HepG2 (cell line): Measurements from ENCODE around the gene GJB4. TPM values are rescaled to one million over a fixed set of nuclear protein-coding genes. Genes with fewer than 3 reads are reported as not detected.

ENCODE experiments used
- ATAC-seq: fragments of 200-7000 bp; cut with Tn5 transposase; 3 replicates; pipeline ENCODE4 v1.9.1; 2020; ENCODE audit warnings: mild to moderate bottlenecking, moderate library complexity
- BruUV-seq: library from RNA; stranded (reverse); fragments of 400-500 nt; replicated peaks from 2 replicates; lab custom pipeline; 2021; lab: Mats Ljungman, UMichigan
- CTCF ChIA-PET: fragments of 300-600 bp; formaldehyde crosslinking; extraction: SDS; loops from one replicate; lab custom pipeline; 2021; ENCODE audit warnings: low total read pairs, inconsistent platforms, low intra/inter-chr PET ratio; lab: Yijun Ruan, JAX
- POLR2A ChIA-PET: fragments of 350-600 bp; sonication (Branson Sonifier 250); formaldehyde crosslinking; loops from one replicate; lab custom pipeline; 2020; ENCODE audit warnings: antibody characterized with exemption, inconsistent platforms; lab: Yijun Ruan, JAX
- DNase-seq: peaks from one replicate; pipeline ENCODE4 v3.0.0-alpha.2; 2015; ENCODE audit warnings: low spot score
- FAIRE-seq: peaks from 3 replicates; lab custom pipeline; 2011; peaks lifted over from hg19 to GRCh38; lab: Jason Lieb, UNC
- H2AFZ ChIP-seq: one replicate; pipeline ENCODE4 v1.6.1; 2011; ENCODE audit warnings: low read length, inconsistent platforms
- H3K27ac ChIP-seq: fragments of 300-600 bp; 3 replicates; pipeline ENCODE4 v1.8.0; 2011; ENCODE audit warnings: mixed run types, mild to moderate bottlenecking, mixed read lengths, low read length, inconsistent platforms; ENCODE audit not compliant: insufficient read depth; ENCODE audit errors: extremely low read length
- H3K27me3 ChIP-seq, 2 experiments: fragments of 200-600 bp in 1 of 2; 2 replicates in 1 of 2; 3 replicates in 1 of 2; pipeline versions ENCODE4 v1.6.0 to v1.8.0; 2011; ENCODE audit warnings: low read length in 2 of 2, mild to moderate bottlenecking in 2 of 2, moderate library complexity in 2 of 2, inconsistent platforms in 1 of 2; ENCODE audit not compliant: insufficient read depth in 2 of 2, control insufficient read depth in 1 of 2
- H3K36me3 ChIP-seq, 2 experiments: fragments of 200-600 bp in 1 of 2; replicated peaks in 1 of 2; 2 replicates in 1 of 2; 3 replicates in 1 of 2; pipeline versions ENCODE4 v1.5.1 to v1.8.0; 2011; ENCODE audit warnings: low read length in 2 of 2, inconsistent platforms in 1 of 2; ENCODE audit not compliant: insufficient read depth in 2 of 2, control insufficient read depth in 1 of 2
- H3K4me1 ChIP-seq: 2 replicates; pipeline ENCODE4 v1.5.1; 2012; ENCODE audit warnings: low read length, inconsistent platforms; ENCODE audit not compliant: insufficient read depth
- H3K4me2 ChIP-seq: 2 replicates; pipeline ENCODE4 v1.6.0; 2011; ENCODE audit warnings: low read depth, low read length, inconsistent platforms
- H3K4me3 ChIP-seq, 3 experiments: fragments of 200-600 bp in 1 of 3; sonication (generic), shearing (Covaris generic) in 1 of 3; replicated peaks in 1 of 3; 2 replicates each; pipeline ENCODE4 v1.5.1; 2011 to 2016; ENCODE audit warnings: low read length in 3 of 3, inconsistent platforms in 2 of 3, low read depth in 2 of 3, mild to moderate bottlenecking in 2 of 3, control low read depth in 1 of 3, mixed read lengths in 1 of 3; ENCODE audit not compliant: insufficient read depth in 1 of 3
- H3K79me2 ChIP-seq: one replicate; pipeline ENCODE4 v1.6.1; 2011; ENCODE audit warnings: low read length, inconsistent platforms; ENCODE audit not compliant: insufficient read depth
- H3K9ac ChIP-seq: 2 replicates; pipeline ENCODE4 v1.6.0; 2011; ENCODE audit warnings: mild to moderate bottlenecking, low read depth, low read length, inconsistent platforms; ENCODE audit not compliant: insufficient read depth
- H3K9me3 ChIP-seq: 2 replicates; pipeline ENCODE4 v1.5.1; 2012; ENCODE audit warnings: mild to moderate bottlenecking, low read length
- H4K20me1 ChIP-seq: 2 replicates; pipeline ENCODE4 v1.6.0; 2011; ENCODE audit warnings: inconsistent platforms, mild to moderate bottlenecking, low read length, moderate library complexity; ENCODE audit not compliant: insufficient read depth
- ARNT2 ChIP-seq: sonication (generic); formaldehyde crosslinking; IDR thresholded peaks from 2 replicates; pipeline ENCODE4 v1.8.0; 2022; ENCODE audit warnings: mild to moderate bottlenecking, low read depth, missing genetic modification reagents, moderate library complexity
- ATM ChIP-seq: fragments of 450-650 bp; IDR thresholded peaks from 2 replicates; pipeline ENCODE4 v1.7.1; 2017; ENCODE audit warnings: mild to moderate bottlenecking, borderline replicate concordance
- BCLAF1 ChIP-seq: fragments of 450-650 bp; IDR thresholded peaks from 2 replicates; pipeline ENCODE4 v1.6.1; 2017; ENCODE audit warnings: mild to moderate bottlenecking
- ERF ChIP-seq: IDR thresholded peaks from 2 replicates; pipeline ENCODE4 v1.6.1; 2018; ENCODE audit warnings: missing biosample characterization, missing genetic modification reagents
- GABPB1 ChIP-seq: IDR thresholded peaks from 2 replicates; pipeline ENCODE4 v1.6.1; 2016; ENCODE audit warnings: mild to moderate bottlenecking, missing genetic modification reagents, moderate library complexity, missing compliant biosample characterization
- HMG20A ChIP-seq: IDR thresholded peaks from 2 replicates; pipeline ENCODE4 v1.6.1; 2016; ENCODE audit warnings: borderline replicate concordance
- PAWR ChIP-seq: sonication (generic); formaldehyde crosslinking; IDR thresholded peaks from 2 replicates; pipeline ENCODE4 v1.4.0; 2020; ENCODE audit warnings: missing genetic modification reagents, mild to moderate bottlenecking, borderline replicate concordance
- ZBTB21 ChIP-seq: sonication (generic); formaldehyde crosslinking; IDR thresholded peaks from 2 replicates; pipeline ENCODE4 v1.4.0; 2020; ENCODE audit warnings: missing genetic modification reagents
- ZFP36L1 ChIP-seq: sonication (generic); formaldehyde crosslinking; IDR thresholded peaks from 2 replicates; pipeline ENCODE4 v1.8.0; 2022; ENCODE audit warnings: mild to moderate bottlenecking, missing genetic modification reagents, moderate library complexity
- ZNF691 ChIP-seq: sonication (generic); formaldehyde crosslinking; IDR thresholded peaks from 2 replicates; pipeline ENCODE4 v1.4.0; 2020; ENCODE audit warnings: missing genetic modification reagents, low read depth, mild to moderate bottlenecking, borderline replicate concordance
- WGBS: methylation state at CpG from one replicate; pipeline ENCODE4 v1.1.6; 2017; ENCODE audit warnings: low lambda C conversion rate; 5-methylcytosine and 5-hydroxymethylcytosine counted together
- in situ Hi-C: cut with HindIII; loops from 2 replicates; pipeline ENCODE4 v1.10.0; 2017; ENCODE audit warnings: low pct_unique_long_range_greater_than_20kb; ENCODE audit not compliant: extremely low pct_ligation_motif_present
- intact Hi-C: fragments of 100-400 bp; cut with micrococcal nuclease; formaldehyde crosslinking; loops from one replicate; pipeline ENCODE4 v1.10.0; 2022; ENCODE audit not compliant: unreplicated experiment
- polyA plus RNA-seq, 8 experiments: library from polyadenylated mRNA; depleted of rRNA in 3 of 8; stranded (reverse) in 7 of 8; unstranded in 1 of 8; fragments of >200 nt; fragmentation: Illumina TruSeq in 4 of 8; extraction: Trizol in 4 of 8; gene quantifications; 2 replicates each; pipeline versions ENCODE4 v1.2.1 to v1.2.3, GENCODE V29; 2011 to 2016; ENCODE audit warnings: low read depth in 4 of 8, missing spikeins in 1 of 8, mixed read lengths in 1 of 8; ENCODE audit not compliant: insufficient read depth in 1 of 8
- total RNA-seq, 5 experiments: library from RNA; depleted of rRNA; stranded (reverse); fragments of >200 nt; fragmentation: Illumina TruSeq; extraction: Trizol; gene quantifications; 2 replicates each; pipeline ENCODE4 v1.2.3, GENCODE V29; 2016; ENCODE audit warnings: low read depth in 1 of 5

Gene GJB4
- total and polyA plus RNA-seq, 2 of the 13 experiments (the other 11 are each of a cell fraction or from before 2014, with no cell fraction given): not detected

- intact Hi-C loops: no loop called here
- BruUV-seq: no TSS peak
- Histone ChIP-seq H3K4me3 (no peak overlapping the region), H3K9me3 (no peaks in the 10 kb centered on the region), H4K20me1 (no peaks in the 10 kb centered on the region)
- WGBS: 27% methylated on average over 3 of the region's 3 CpGs
- no peak for DNase-seq
- TF ChIP-seq ZNF691 (CRISPR knock-in tag) (no peak), GABPB1 (CRISPR knock-in tag) (no peak), ZFP36L1 (CRISPR knock-in tag) (no peak)
- TF ChIP-seq, all 625 proteins: peak for 0
- Histone ChIP-seq H3K27me3 (peaks cover 6 to 27% of the 10 kb centered on the region in 2 experiments; a peak in 4 of 5 replicates), H3K79me2 (no peaks in the 10 kb centered on the region), H3K9ac (no peak overlapping the region), H3K27ac (no peak overlapping the region), H3K36me3 (no peaks in the 10 kb centered on the region), H2AFZ (no peak overlapping the region), H3K4me1 (peaks cover 6% of the 10 kb centered on the region; the same call in 1 of the 2 replicates), H3K4me2 (no peak overlapping the region)
- ATAC-seq (no peak), FAIRE-seq (no peak)
- in situ Hi-C loops: loop anchor here (10.0 kb wide), 3 partner anchors 195 to 1105 kb away; no protein-coding TSS in a partner anchor
- CTCF ChIA-PET: no interaction called here
- POLR2A ChIA-PET: no interaction called here
Measured at GRCh38 chr1:34739613-34740012, 19.9 kb upstream of the GJB4 start.

GRCh38 chr1:34740161-34740868, 19.2 kb upstream of the GJB4 start:
- DNase-seq (no peak), FAIRE-seq (no peak), ATAC-seq (peak; percentile 24; the same call in 2 of the 3 replicates)
- no peak for TF ChIP-seq HMG20A (CRISPR knock-in tag)
- TF ChIP-seq ZBTB21 (CRISPR knock-in tag): no peak
- no peak for TF ChIP-seq BCLAF1
- TF ChIP-seq ARNT2 (CRISPR knock-in tag): no peak
- TF ChIP-seq ATM: no peak
- TF ChIP-seq PAWR (CRISPR knock-in tag): no peak
- no peak for TF ChIP-seq ERF (CRISPR knock-in tag)
- H4K20me1 ChIP-seq: no peaks in the 10 kb centered on the region
- no peak overlapping the region for H3K4me3 ChIP-seq
- 11% methylated on average over 18 of the region's 18 CpGs for WGBS
- BruUV-seq: no TSS peak
- no peaks in the 10 kb centered on the region for H3K9me3 ChIP-seq
- ChIA-PET CTCF (no interaction called here), POLR2A (no interaction called here)
- no peak overlapping the region for H3K9ac ChIP-seq
- H3K4me1 ChIP-seq: peaks cover 6% of the 10 kb centered on the region; the same call in 1 of the 2 replicates
- no peaks in the 10 kb centered on the region for H3K36me3 ChIP-seq
- intact Hi-C loops: no loop called here
- H2AFZ ChIP-seq: no peak overlapping the region
- no peak overlapping the region for H3K27ac ChIP-seq
- peaks cover 6 to 27% of the 10 kb centered on the region in 2 experiments; a peak in 4 of 5 replicates for H3K27me3 ChIP-seq
- no peaks in the 10 kb centered on the region for H3K79me2 ChIP-seq
- in situ Hi-C loops: loop anchor here (10.0 kb wide), 3 partner anchors 196 to 1106 kb away; no protein-coding TSS in a partner anchor
- no peak overlapping the region for H3K4me2 ChIP-seq
